ENCODE measurements around the gene ACTG2.

Gene ACTG2

DNA sequence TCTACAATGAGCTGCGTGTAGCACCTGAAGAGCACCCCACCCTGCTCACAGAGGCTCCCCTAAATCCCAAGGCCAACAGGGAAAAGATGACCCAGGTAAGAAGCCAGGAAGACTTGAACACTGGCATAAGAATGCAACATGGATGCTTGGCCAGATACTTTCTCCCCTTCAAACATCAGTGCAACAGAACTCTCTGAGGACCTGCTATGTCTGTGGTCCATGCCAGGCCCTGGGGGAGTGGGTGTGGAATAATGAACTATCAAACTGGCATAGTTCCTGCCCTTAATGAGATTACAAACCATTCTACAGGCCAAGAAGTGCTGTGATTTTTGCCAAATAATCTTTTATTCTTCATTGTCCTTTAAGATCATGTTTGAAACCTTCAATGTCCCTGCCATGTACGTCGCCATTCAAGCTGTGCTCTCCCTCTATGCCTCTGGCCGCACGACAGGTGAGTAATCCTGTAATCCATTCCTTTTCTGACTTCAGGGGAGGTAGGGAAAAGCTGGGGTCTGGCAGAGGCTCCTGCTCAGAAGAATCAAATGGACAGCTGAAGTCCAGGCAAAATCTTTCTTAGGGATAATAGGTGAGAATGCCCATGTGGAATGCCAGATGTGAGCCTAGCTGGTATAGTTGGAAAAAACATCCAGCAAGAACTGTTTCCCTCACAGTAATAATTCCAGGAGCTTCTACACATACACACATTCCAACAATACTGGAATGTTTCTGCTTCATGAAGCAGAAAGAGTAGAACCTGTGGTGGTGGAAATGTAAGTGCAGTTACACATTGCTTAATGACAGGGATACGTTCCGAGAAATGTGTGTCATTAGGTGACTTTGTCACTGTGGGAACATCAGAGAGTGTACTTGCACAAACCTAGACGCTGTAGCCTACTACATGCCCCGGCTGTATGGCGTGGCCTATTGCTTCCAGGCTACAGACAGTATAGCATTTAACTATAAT, 16.2 kb downstream of the ACTG2 start:
- no peak for DNase-seq (ENCODE audit: extremely low read depth, low read depth)
- TF ChIP-seq, protein P1, sequence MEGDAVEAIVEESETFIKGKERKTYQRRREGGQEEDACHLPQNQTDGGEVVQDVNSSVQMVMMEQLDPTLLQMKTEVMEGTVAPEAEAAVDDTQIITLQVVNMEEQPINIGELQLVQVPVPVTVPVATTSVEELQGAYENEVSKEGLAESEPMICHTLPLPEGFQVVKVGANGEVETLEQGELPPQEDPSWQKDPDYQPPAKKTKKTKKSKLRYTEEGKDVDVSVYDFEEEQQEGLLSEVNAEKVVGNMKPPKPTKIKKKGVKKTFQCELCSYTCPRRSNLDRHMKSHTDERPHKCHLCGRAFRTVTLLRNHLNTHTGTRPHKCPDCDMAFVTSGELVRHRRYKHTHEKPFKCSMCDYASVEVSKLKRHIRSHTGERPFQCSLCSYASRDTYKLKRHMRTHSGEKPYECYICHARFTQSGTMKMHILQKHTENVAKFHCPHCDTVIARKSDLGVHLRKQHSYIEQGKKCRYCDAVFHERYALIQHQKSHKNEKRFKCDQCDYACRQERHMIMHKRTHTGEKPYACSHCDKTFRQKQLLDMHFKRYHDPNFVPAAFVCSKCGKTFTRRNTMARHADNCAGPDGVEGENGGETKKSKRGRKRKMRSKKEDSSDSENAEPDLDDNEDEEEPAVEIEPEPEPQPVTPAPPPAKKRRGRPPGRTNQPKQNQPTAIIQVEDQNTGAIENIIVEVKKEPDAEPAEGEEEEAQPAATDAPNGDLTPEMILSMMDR (IDR thresholded peaks at IDR 0.05; ENCODE audit: low read depth, low read length): no peak

DNA sequence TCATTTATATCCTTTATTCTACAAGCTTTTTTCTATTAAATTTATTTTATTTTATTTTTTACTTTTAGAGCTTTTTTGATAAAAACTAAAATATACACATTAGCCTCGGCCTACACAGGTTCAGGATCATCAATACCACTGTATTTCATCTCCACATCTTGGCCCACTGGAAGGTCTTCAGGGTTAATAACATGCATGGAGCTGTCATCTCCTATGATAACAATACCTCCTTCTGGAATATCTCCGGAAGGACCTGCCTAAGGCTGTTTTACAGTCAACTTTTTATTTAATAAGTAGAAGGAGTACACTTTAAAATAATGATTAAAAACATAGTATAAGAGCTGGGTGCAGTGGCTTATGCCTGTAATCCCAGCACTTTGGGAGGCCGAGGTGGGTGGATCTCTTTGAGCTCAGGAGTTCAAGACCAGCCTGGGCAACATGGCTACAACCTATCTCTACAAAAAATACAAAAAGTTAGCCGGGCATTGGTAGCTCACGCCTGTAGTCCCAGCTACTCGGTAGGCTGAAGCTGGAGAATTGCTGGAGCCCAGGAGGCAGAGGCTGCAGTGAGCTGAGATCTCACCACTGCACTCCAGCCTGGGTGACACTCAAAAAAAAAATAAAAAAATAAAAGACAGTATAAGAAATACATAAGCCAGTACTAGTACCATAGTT, 18.2 kb downstream of the ACTG2 start:
- no peak for DNase-seq (ENCODE audit: extremely low read depth, low read depth)
- TF ChIP-seq, protein P1 (IDR thresholded peaks at IDR 0.05; ENCODE audit: low read depth, low read length): no peak

DNA sequence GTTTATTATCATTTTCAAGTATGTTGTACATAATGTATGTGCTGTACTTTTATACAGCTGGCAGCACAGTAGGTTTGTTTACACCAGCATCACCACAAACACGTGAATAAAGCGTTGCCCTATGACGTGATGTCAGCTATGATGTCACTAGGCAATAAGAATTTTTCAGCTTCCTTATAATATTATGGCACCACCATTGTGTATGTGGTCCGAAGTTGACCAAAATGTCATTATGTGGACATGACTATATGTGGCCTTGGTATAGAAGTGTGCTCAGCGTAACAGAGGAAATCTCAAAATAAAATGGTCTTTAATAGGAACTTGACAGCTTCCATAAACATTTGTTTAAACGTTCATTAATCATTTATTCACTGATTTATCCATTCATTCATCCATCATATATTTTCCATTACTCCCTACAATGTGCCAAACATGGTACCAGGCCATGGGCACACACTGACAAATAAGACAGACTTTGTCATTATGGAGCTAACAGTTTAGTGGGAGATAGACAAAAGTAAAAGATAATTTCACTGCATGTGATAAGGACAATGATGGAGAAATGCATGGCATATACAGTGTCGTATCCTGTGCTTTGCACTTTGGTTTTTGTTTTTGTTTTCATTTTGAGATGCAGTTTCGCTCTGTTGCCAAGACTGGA, 18.9 kb downstream of the ACTG2 start:
- no peak for DNase-seq (ENCODE audit: extremely low read depth, low read depth)
- TF ChIP-seq, protein P1 (IDR thresholded peaks at IDR 0.05; ENCODE audit: low read depth, low read length): no peak

DNA sequence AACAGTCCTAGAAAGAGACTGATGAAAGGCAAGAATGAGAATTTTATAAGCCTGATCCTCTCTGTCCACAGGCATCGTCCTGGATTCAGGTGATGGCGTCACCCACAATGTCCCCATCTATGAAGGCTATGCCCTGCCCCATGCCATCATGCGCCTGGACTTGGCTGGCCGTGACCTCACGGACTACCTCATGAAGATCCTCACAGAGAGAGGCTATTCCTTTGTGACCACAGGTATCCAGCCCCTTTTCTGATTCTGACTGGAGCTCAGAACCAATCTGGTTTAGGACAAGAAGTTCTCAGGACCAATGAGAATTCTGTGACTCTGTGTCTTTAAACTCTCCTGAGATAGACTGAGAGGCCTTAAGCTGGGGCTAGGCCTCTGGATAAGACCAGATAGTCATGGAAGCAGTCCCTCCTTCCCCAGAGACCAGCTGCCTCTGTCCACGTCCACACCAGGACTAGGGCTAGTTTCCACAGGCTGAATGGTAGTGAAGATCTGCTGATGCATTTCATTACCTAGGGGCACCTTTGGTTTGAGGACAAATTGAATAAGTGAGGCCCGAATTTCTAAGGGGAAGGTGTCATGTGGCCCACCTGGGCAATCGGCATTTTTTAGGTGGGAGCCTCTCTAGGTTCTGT, 20.7 kb downstream of the ACTG2 start:
- DNase-seq (ENCODE audit: extremely low read depth, low read depth): no peak
- TF ChIP-seq, protein P1 (IDR thresholded peaks at IDR 0.05; ENCODE audit: low read depth, low read length): no peak

DNA sequence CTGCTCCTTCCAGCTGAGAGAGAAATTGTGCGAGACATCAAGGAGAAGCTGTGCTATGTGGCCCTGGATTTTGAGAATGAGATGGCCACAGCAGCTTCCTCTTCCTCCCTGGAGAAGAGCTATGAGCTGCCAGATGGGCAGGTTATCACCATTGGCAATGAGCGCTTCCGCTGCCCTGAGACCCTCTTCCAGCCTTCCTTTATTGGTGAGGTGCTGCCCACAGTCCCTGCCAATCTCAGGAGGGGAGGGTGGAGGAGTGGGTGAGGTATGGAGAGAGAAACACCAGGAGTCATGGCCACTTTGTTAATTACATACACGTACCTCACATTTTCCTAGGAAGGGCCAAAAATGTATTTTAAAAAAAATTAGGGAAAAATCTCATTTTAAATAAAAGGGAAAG, 21.9 kb downstream of the ACTG2 start:
- TF ChIP-seq, protein P1 (IDR thresholded peaks at IDR 0.05; ENCODE audit: low read depth, low read length): no peak
- DNase-seq (ENCODE audit: extremely low read depth, low read depth): no peak

DNA sequence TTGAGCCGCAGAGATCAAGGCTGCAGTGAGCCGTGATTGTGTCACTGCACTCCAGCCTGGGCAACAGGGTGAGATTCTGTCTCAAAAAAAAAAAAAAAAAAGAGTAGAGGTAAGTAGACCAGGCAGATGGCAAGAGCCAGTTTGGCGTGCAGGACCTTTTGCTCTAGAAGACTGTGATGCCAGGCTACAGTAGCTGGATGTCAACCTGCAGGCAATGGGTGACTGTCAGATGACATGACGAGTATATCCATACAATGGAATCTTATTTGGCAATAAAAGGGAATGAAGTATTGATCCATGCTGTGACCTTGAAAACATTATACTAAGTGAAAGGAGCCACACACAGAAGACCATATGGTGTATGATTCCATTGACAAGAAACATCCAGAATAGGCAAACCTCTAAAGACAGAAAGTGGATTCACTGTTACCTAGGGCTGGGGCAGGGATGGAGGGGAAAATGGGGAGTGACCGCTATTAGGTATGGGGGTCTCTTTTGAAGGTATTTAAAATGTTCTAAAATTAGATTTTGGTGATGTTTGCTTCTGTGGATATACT, 22.7 kb downstream of the ACTG2 start:
- TF ChIP-seq, protein P1 (IDR thresholded peaks at IDR 0.05; ENCODE audit: low read depth, low read length): no peak
- DNase-seq (ENCODE audit: extremely low read depth, low read depth): no peak
